Endodermal cell (in vitro differentiated cells): ENCODE measurements around the gene IL12RB2. TPM values are rescaled to one million over a fixed set of nuclear protein-coding genes. Genes with fewer than 3 reads are reported as not detected.

ENCODE experiments used
- DNase-seq: peaks from one replicate; pipeline ENCODE4 v3.0.0-alpha.2; 2017
- H3K27ac ChIP-seq: 2 replicates; pipeline ENCODE4 v1.5.1; 2013; ENCODE audit warnings: mild to moderate bottlenecking, low read depth, low read length, moderate library complexity
- H3K27me3 ChIP-seq: 2 replicates; pipeline ENCODE4 v1.6.1; 2013; ENCODE audit warnings: mild to moderate bottlenecking, low read length, moderate library complexity; ENCODE audit not compliant: insufficient read depth, control insufficient read depth, poor library complexity, severe bottlenecking
- H3K36me3 ChIP-seq: 2 replicates; pipeline ENCODE4 v1.7.0; 2013; ENCODE audit warnings: mild to moderate bottlenecking, low read length, moderate library complexity; ENCODE audit not compliant: control insufficient read depth, insufficient read depth
- H3K4me1 ChIP-seq: one replicate; pipeline ENCODE4 v1.7.0; 2013; ENCODE audit warnings: low read length; ENCODE audit not compliant: control insufficient read depth, insufficient read depth
- H3K4me3 ChIP-seq: 2 replicates; pipeline ENCODE4 v1.5.1; 2013; ENCODE audit warnings: mild to moderate bottlenecking, low read length, moderate library complexity
- H3K9ac ChIP-seq: 2 replicates; pipeline ENCODE4 v1.6.1; 2013; ENCODE audit warnings: mild to moderate bottlenecking, low read length, moderate library complexity; ENCODE audit not compliant: poor library complexity, severe bottlenecking; ENCODE audit errors: extremely low read depth
- H3K9me3 ChIP-seq: 2 replicates; pipeline ENCODE4 v1.6.1; 2013; ENCODE audit warnings: mild to moderate bottlenecking, low read length, moderate library complexity; ENCODE audit not compliant: control insufficient read depth
- H3K27ac Mint-ChIP-seq: 2 replicates; pipeline ENCODE4 v1.8.0; 2020; ENCODE audit warnings: mixed read lengths
- H3K27me3 Mint-ChIP-seq: 2 replicates; pipeline ENCODE4 v1.8.0; 2021; ENCODE audit warnings: mild to moderate bottlenecking, mixed read lengths; ENCODE audit not compliant: insufficient read depth
- H3K36me3 Mint-ChIP-seq: 2 replicates; pipeline ENCODE4 v1.8.0; 2020; ENCODE audit warnings: low read depth, mixed read lengths
- H3K4me1 Mint-ChIP-seq: 2 replicates; pipeline ENCODE4 v1.8.0; 2020; ENCODE audit warnings: mixed read lengths
- H3K4me3 Mint-ChIP-seq: 2 replicates; pipeline ENCODE4 v1.8.0; 2020; ENCODE audit warnings: mild to moderate bottlenecking, moderate library complexity, mixed read lengths
- H3K9me3 Mint-ChIP-seq: 2 replicates; pipeline ENCODE4 v1.8.0; 2020; ENCODE audit warnings: mild to moderate bottlenecking, mixed read lengths
- CTCF ChIP-seq: fragments of 200-600 bp; sonication (generic); conservative IDR thresholded peaks from 2 replicates; pipeline ENCODE4 v1.5.0; 2021; ENCODE audit warnings: antibody characterized with exemption, mild to moderate bottlenecking
- WGBS, 2 experiments: methylation state at CpG; one replicate each; pipeline versions ENCODE4 v1.1.5 to v1.1.7; 2013; ENCODE audit warnings: missing lambda C conversion rate in 2 of 2, mixed read lengths in 1 of 2; ENCODE audit not compliant: insufficient coverage in 1 of 2, insufficient read length in 1 of 2; 5-methylcytosine and 5-hydroxymethylcytosine counted together
- total RNA-seq, 2 donors: library from RNA; stranded (reverse); fragmentation: NEBNext Ultra II Directional in 1 of 2; extraction: Animal tissue kit (Norgen Biotek cat#: 25700) in 1 of 2; gene quantifications; 2 replicates in 1 of 2; 3 replicates in 1 of 2; pipeline ENCODE4 v1.2.1, GENCODE V29; 2021

The IL12RB2 gene
- total RNA-seq, 2 donors from 2014 or later: 0.29 TPM; not detected in 1

GRCh38 chr1:67368046-67368514 is 60.4 kb downstream of the IL12RB2 start:
- WGBS, 2 experiments: no CpG with 5 or more reads among the region's 1 CpG
- Histone ChIP-seq H3K27ac (no peak overlapping the region), H3K36me3 (no peaks in the 10 kb centered on the region), H3K27me3 (no peaks in the 10 kb centered on the region), H3K9me3 (no peaks in the 10 kb centered on the region), H3K4me3 (no peak overlapping the region), H3K4me1 (no peaks in the 10 kb centered on the region), H3K9ac (no peak overlapping the region)
- no peaks in the 10 kb centered on the region for H3K4me1 Mint-ChIP-seq
- TF ChIP-seq CTCF: no peak
- no peaks in the 10 kb centered on the region for H3K27me3 Mint-ChIP-seq
- no peak overlapping the region for H3K4me3 Mint-ChIP-seq
- no peak overlapping the region for H3K27ac Mint-ChIP-seq
- no peaks in the 10 kb centered on the region for H3K9me3 Mint-ChIP-seq
- DNase-seq: no peak
- no peaks in the 10 kb centered on the region for H3K36me3 Mint-ChIP-seq

- Histone ChIP-seq H3K9me3 (no peaks in the 10 kb centered on the region), H3K9ac (no peak overlapping the region), H3K36me3 (no peaks in the 10 kb centered on the region), H3K4me1 (no peaks in the 10 kb centered on the region), H3K27me3 (no peaks in the 10 kb centered on the region), H3K4me3 (no peak overlapping the region), H3K27ac (no peak overlapping the region)
- Mint-ChIP-seq H3K27ac (no peak overlapping the region), H3K4me1 (no peaks in the 10 kb centered on the region), H3K36me3 (no peaks in the 10 kb centered on the region), H3K27me3 (no peaks in the 10 kb centered on the region), H3K9me3 (no peaks in the 10 kb centered on the region), H3K4me3 (no peak overlapping the region)
- no peak for DNase-seq
- WGBS, 2 experiments: 94 to 100% methylated on average over 2 of the region's 2 CpGs
- TF ChIP-seq CTCF: no peak
Measured at GRCh38 chr1:67371043-67371442, 63.4 kb downstream of the IL12RB2 start.

GRCh38 chr1:67371681-67372080 is 64.0 kb downstream of the IL12RB2 start:
- no peak for DNase-seq
- Histone ChIP-seq H3K4me1 (no peaks in the 10 kb centered on the region), H3K4me3 (no peak overlapping the region), H3K9ac (no peak overlapping the region), H3K27ac (no peak overlapping the region), H3K9me3 (no peaks in the 10 kb centered on the region), H3K36me3 (no peaks in the 10 kb centered on the region), H3K27me3 (no peaks in the 10 kb centered on the region)
- Mint-ChIP-seq H3K36me3 (no peaks in the 10 kb centered on the region), H3K9me3 (no peaks in the 10 kb centered on the region), H3K4me1 (peaks cover 4% of the 10 kb centered on the region), H3K4me3 (no peak overlapping the region), H3K27me3 (no peaks in the 10 kb centered on the region), H3K27ac (no peak overlapping the region)
- 77 to 100% methylated on average over 1 to 5 of the region's 5 CpGs for WGBS, 2 experiments
- no peak for TF ChIP-seq CTCF
